Activated CD4-positive, alpha-beta T cell treated with anti-CD3 and anti-CD28 coated beads for 36 hours (primary cell): ENCODE results near the gene SMC5. TPM values are rescaled to one million over a fixed set of nuclear protein-coding genes. Genes with fewer than 3 reads are reported as not detected.

Experiments used
- ATAC-seq: fragments of 200-7000 bp; cut with Tn5 transposase; one replicate; pipeline ENCODE4 v1.10.0; 2021; ENCODE audit warnings: mild to moderate bottlenecking, moderate library complexity
- CTCF ChIA-PET: fragments of 350-600 bp; sonication (Branson Sonifier 250); formaldehyde crosslinking; loops from one replicate; lab custom pipeline; 2021; ENCODE audit warnings: antibody characterized with exemption; lab: Charles Lee
- POLR2A ChIA-PET: fragments of 350-600 bp; sonication (Branson Sonifier 250); formaldehyde crosslinking; loops from one replicate; lab custom pipeline; 2021; ENCODE audit warnings: antibody characterized with exemption, inconsistent platforms; lab: Charles Lee
- DNase-seq: peaks from one replicate; pipeline ENCODE4 v3.0.0-alpha.2; 2020
- H3K27ac Mint-ChIP-seq: one replicate; pipeline ENCODE4 v1.8.0; 2021; ENCODE audit warnings: mixed read lengths
- H3K27me3 Mint-ChIP-seq: one replicate; pipeline ENCODE4 v1.8.0; 2021; ENCODE audit warnings: mixed read lengths
- H3K36me3 Mint-ChIP-seq: one replicate; pipeline ENCODE4 v1.8.0; 2021; ENCODE audit warnings: low read depth, mixed read lengths
- H3K4me1 Mint-ChIP-seq: one replicate; pipeline ENCODE4 v1.8.0; 2021; ENCODE audit warnings: mixed read lengths
- H3K4me3 Mint-ChIP-seq: one replicate; pipeline ENCODE4 v1.8.0; 2021; ENCODE audit warnings: mild to moderate bottlenecking, moderate library complexity, mixed read lengths
- H3K9me3 Mint-ChIP-seq: one replicate; pipeline ENCODE4 v1.8.0; 2021; ENCODE audit warnings: low read depth, mixed read lengths
- intact Hi-C, 2 experiments: fragments of 100-400 bp; cut with DNase I in 1 of 2; cut with micrococcal nuclease in 1 of 2; formaldehyde crosslinking; loops; one replicate each; pipeline versions ENCODE4 v1.14.2 to v1.15.1; 2022 to 2024; cut with DNase I, micrococcal nuclease
- total RNA-seq, 2 experiments: library from RNA; stranded (reverse); gene quantifications; one replicate each; pipeline ENCODE4 v1.2.3, GENCODE V29; 2021

SMC5 gene
- total RNA-seq, 2 experiments from 2014 or later: 39.0 to 43.0 TPM

- ChIA-PET CTCF (interaction anchor here (1.2 to 3.3 kb wide), 4 partner anchors 9 to 199 kb away, joined by 3 to 15 read pairs (median 6); no protein-coding TSS in a partner anchor), POLR2A (interaction anchor here (0.7 kb wide), 1 partner anchor 180 kb away, joined by 3 read pairs; no protein-coding TSS in a partner anchor)
- DNase-seq (no peak), ATAC-seq (no peak)
- intact Hi-C loops: loop anchor here in 1 of 2 experiments (10.0 kb wide), 1 partner anchor 1382 kb away; no protein-coding TSS in a partner anchor
- Mint-ChIP-seq H3K4me1 (peaks cover 83% of the 10 kb centered on the region), H3K9me3 (no peaks in the 10 kb centered on the region), H3K36me3 (peaks cover 3% of the 10 kb centered on the region), H3K4me3 (no peak overlapping the region), H3K27me3 (no peaks in the 10 kb centered on the region), H3K27ac (peak overlapping the region; percentile 52)
Measured at GRCh38 chr9:70403166-70403565, 144.4 kb downstream of the SMC5 start.

DNA sequence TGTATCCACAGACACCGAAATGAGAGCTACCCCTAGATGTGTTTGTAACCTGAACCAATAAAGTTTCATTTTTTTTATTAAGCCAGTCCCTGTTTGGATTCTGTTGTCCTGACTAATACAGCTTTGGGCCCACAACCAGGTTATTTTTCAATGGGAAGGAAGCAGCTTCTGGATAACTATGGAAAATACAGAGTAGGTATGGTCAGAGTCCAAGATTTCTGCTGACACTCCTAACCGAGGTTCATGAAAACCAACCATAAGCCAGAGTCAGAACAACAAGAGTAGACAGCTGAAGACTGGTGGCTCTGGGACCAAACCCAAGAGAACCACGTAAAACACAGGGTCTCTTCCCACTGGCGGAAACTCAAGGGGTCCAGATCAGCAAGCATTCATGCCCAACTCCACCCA is 144.8 kb downstream of the SMC5 start:
- ATAC-seq: no peak
- intact Hi-C loops: loop anchor here in 1 of 2 experiments (10.0 kb wide), 1 partner anchor 1381 kb away; no protein-coding TSS in a partner anchor
- H3K4me1 Mint-ChIP-seq: peaks cover 84% of the 10 kb centered on the region
- CTCF ChIA-PET: interaction anchor here (1.2 to 3.3 kb wide), 2 partner anchors 13 to 199 kb away, joined by 3 to 15 read pairs; no protein-coding TSS in a partner anchor
- POLR2A ChIA-PET: interaction anchor here (0.7 kb wide), 1 partner anchor 179 kb away, joined by 3 read pairs; no protein-coding TSS in a partner anchor
- H3K27ac Mint-ChIP-seq: peak overlapping the region; percentile 52
- DNase-seq: no peak
- H3K36me3 Mint-ChIP-seq: peaks cover 7% of the 10 kb centered on the region
- H3K4me3 Mint-ChIP-seq: no peak overlapping the region
- H3K27me3 Mint-ChIP-seq: no peaks in the 10 kb centered on the region
- H3K9me3 Mint-ChIP-seq: no peaks in the 10 kb centered on the region

DNA sequence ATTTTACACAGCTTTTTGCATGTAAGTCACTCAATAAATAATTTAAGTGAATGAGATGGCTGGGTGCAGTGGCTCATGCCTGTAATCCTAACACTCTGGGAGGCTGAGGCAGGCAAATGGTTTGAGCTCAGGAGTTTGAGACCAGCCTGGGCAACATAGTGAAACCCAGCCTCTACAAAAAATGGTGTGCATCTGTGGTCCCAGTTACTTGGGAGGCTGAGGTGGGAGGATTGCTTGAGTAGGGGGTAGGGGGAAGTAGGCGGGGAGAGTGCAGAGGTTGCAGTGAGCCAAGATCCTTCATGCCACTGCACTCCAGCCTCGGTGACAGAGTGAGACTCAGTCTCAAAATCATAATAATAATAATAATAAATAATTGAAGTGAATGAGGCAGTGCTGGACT is 145.5 kb downstream of the SMC5 start:
- CTCF ChIA-PET: interaction anchor here (1.2 to 3.3 kb wide), 2 partner anchors 14 to 198 kb away, joined by 3 to 15 read pairs; no protein-coding TSS in a partner anchor
- Mint-ChIP-seq H3K36me3 (peaks cover 8% of the 10 kb centered on the region), H3K27ac (peak overlapping the region; percentile 76), H3K27me3 (no peaks in the 10 kb centered on the region), H3K4me1 (peaks cover 80% of the 10 kb centered on the region), H3K4me3 (no peak overlapping the region), H3K9me3 (no peaks in the 10 kb centered on the region)
- ATAC-seq (no peak), DNase-seq (no peak)
- POLR2A ChIA-PET: interaction anchor here (1.1 kb wide), 1 partner anchor 16 kb away, joined by 3 read pairs; no protein-coding TSS in a partner anchor
- intact Hi-C loops: loop anchor here in 1 of 2 experiments (10.0 kb wide), 1 partner anchor 1381 kb away; no protein-coding TSS in a partner anchor

Other genes starting within 250 kb of the SMC5 start
- not detected for gene MAMDC2, start 215.1 kb upstream of the SMC5 start, total RNA-seq
- gene KLF9, start 155.7 kb downstream of the SMC5 start, total RNA-seq: 10 to 100 TPM; 20.2 to 22.3 TPM